Measurements from ENCODE around the gene NEB.

Gene NEB

GRCh38 chr2:151777935-151778334 is 43.7 kb upstream of the NEB start:
- no peaks in the 10 kb centered on the region for H3K4me1 ChIP-seq (ENCODE audit: control insufficient read depth in 1 of 2, insufficient read depth in 1 of 2, low read depth in 1 of 2, low read length in 1 of 2)
- no peaks in the 10 kb centered on the region for H3K9me3 ChIP-seq
- H3K27ac ChIP-seq, result no peak overlapping the region
- H3K27me3 ChIP-seq, result no peaks in the 10 kb centered on the region
- no peak for TF ChIP-seq CTCF (IDR thresholded peaks at IDR 0.05)
- no peaks in the 10 kb centered on the region for H3K36me3 ChIP-seq
- H3K4me3 ChIP-seq (ENCODE audit: low read depth in 1 of 2, low read length in 1 of 2), result no peak overlapping the region

DNA sequence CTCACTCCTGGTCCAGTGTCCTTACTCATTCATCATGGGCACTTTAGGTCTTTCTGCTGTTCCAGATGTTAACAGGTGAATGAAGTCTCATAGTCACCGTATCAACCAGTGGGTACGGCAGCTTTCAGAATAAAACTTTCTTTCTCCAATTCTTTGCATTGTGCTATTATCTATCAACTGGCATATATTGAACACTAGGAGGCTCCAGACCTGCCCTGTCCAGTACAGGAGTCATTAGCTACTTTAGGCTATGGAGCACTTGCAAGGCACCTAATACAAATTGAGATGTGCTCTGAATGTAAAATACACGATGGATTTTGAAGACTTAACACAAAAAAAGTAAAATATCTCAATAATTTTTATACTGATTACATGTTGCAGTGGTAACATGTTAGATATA is 43.2 kb upstream of the NEB start:
- H3K36me3 ChIP-seq, result no peaks in the 10 kb centered on the region
- no peaks in the 10 kb centered on the region for H3K9me3 ChIP-seq
- no peaks in the 10 kb centered on the region for H3K27me3 ChIP-seq
- H3K4me1 ChIP-seq (ENCODE audit: control insufficient read depth in 1 of 2, insufficient read depth in 1 of 2, low read depth in 1 of 2, low read length in 1 of 2), result no peaks in the 10 kb centered on the region
- no peak for TF ChIP-seq CTCF (IDR thresholded peaks at IDR 0.05)
- no peak overlapping the region for H3K27ac ChIP-seq
- H3K4me3 ChIP-seq (ENCODE audit: low read depth in 1 of 2, low read length in 1 of 2), result no peak overlapping the region

GRCh38 chr2:151776367-151776766 is 42.1 kb upstream of the NEB start:
- no peaks in the 10 kb centered on the region for H3K4me1 ChIP-seq (ENCODE audit: control insufficient read depth in 1 of 2, insufficient read depth in 1 of 2, low read depth in 1 of 2, low read length in 1 of 2)
- H3K9me3 ChIP-seq, result no peaks in the 10 kb centered on the region
- H3K36me3 ChIP-seq, result no peaks in the 10 kb centered on the region
- TF ChIP-seq CTCF (IDR thresholded peaks at IDR 0.05), result no peak
- no peaks in the 10 kb centered on the region for H3K27me3 ChIP-seq
- no peak overlapping the region for H3K27ac ChIP-seq
- no peak overlapping the region for H3K4me3 ChIP-seq (ENCODE audit: low read depth in 1 of 2, low read length in 1 of 2)

GRCh38 chr2:151775057-151775740 is 40.9 kb upstream of the NEB start:
- Histone ChIP-seq H3K4me3 (ENCODE audit: low read depth in 1 of 2, low read length in 1 of 2) (no peak overlapping the region), H3K4me1 (ENCODE audit: control insufficient read depth in 1 of 2, insufficient read depth in 1 of 2, low read depth in 1 of 2, low read length in 1 of 2) (no peaks in the 10 kb centered on the region), H3K9me3 (no peaks in the 10 kb centered on the region), H3K27ac (no peak overlapping the region), H3K27me3 (no peaks in the 10 kb centered on the region), H3K36me3 (no peaks in the 10 kb centered on the region)
- no peak for TF ChIP-seq CTCF (IDR thresholded peaks at IDR 0.05)

DNA sequence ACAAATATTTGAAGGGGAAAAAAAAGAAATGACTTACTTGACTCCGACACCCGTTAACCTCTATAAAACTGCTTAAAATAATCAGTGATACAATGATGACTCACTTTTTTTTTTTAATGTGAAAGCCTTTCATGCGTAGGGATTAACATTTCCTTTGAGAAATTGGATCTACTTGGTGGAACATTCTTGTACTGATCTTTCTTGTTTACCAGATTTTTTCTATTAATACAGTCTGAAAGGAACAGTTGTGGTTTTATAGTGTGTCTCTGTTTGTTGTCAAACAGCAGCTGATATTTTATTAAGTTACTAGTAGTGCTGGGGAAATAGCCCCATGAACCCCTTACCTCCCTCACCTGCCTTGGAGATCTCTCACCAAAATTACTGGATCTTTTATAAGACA is 40.2 kb upstream of the NEB start:
- Histone ChIP-seq H3K4me1 (ENCODE audit: control insufficient read depth in 1 of 2, insufficient read depth in 1 of 2, low read depth in 1 of 2, low read length in 1 of 2) (no peaks in the 10 kb centered on the region), H3K4me3 (ENCODE audit: low read depth in 1 of 2, low read length in 1 of 2) (no peak overlapping the region), H3K36me3 (no peaks in the 10 kb centered on the region), H3K27me3 (no peaks in the 10 kb centered on the region), H3K9me3 (no peaks in the 10 kb centered on the region), H3K27ac (no peak overlapping the region)
- no peak for TF ChIP-seq CTCF (IDR thresholded peaks at IDR 0.05)
